Left renal cortex interstitium (tissue), 4 donors: Measurements from ENCODE around the gene KANSL2. TPM values are rescaled to one million over a fixed set of nuclear protein-coding genes. Genes with fewer than 3 reads are reported as not detected.
A peak's percentile ranks its signal among the peaks of the same experiment; 100 is the strongest.
"Not testable (repeated sequence)": the region's sequence is repeated elsewhere in the genome, so short reads cannot be mapped to it uniquely, and the experiment has no call there.

ENCODE experiments used
- DNase-seq, 4 donors: peaks; one replicate each; pipeline ENCODE4 v3.0.0-alpha.2; 2013; ENCODE audit warnings: low read depth in 4 of 4, low spot score in 2 of 4, missing footprints in 1 of 4
- polyA plus RNA-seq, 4 donors: library from polyadenylated mRNA; unstranded; fragments of 120-200 nt; gene quantifications; one replicate each; pipeline ENCODE4 v1.2.1, GENCODE V29; 2013; ENCODE audit not compliant: insufficient read length in 4 of 4

KANSL2 gene, protein sequence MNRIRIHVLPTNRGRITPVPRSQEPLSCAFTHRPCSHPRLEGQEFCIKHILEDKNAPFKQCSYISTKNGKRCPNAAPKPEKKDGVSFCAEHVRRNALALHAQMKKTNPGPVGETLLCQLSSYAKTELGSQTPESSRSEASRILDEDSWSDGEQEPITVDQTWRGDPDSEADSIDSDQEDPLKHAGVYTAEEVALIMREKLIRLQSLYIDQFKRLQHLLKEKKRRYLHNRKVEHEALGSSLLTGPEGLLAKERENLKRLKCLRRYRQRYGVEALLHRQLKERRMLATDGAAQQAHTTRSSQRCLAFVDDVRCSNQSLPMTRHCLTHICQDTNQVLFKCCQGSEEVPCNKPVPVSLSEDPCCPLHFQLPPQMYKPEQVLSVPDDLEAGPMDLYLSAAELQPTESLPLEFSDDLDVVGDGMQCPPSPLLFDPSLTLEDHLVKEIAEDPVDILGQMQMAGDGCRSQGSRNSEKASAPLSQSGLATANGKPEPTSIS
- polyA plus RNA-seq: 10 to 100 TPM; 49.8 to 59.2 (median 53.7) TPM

DNA sequence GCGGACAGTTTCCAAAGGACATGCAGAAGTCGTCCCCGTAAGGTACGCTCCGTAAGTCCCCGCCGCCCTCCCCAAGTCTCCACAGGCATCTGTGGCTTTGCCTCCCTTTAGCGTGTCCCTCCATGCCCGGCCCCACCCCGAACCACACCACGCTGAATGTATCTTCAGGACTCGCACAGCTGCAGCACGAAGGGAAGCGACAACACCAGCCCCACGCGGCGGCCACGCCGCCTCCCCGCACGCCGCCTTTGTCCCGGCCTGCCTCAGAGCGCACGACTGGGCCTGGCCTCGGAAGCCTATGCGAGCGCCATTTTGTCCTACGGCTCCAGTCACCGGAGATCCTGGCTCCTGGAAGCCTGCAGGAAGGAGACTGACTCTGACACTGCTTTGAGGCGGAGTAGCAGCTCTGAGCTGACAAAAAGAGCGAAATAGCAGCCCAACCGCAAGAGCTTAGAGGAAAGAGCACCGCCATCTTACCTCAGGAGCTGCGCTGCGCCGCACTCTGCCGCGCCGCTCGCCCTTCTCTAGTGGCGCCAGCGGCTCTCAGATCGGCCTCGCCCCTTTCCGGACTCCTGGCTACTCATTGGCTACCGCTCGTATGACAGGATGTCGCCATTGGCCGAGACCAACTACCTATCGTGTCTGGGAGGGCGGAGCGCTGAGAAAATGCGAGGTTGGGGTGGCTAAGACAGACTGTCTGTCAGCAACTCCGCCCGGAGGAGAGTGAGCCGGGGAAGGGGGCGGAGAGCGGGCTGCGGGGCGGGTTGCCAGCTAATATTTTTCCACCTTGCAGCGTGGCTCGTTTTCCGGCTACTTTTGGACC lies at the start of gene KANSL2:
TSS of gene KANSL2 (minus strand) at position 529 of the 823 bp plus-strand sequence. CDS start 606 bp downstream, outside the sequence.
- peak; percentile 91 to 98 (median 92) for DNase-seq

DNA sequence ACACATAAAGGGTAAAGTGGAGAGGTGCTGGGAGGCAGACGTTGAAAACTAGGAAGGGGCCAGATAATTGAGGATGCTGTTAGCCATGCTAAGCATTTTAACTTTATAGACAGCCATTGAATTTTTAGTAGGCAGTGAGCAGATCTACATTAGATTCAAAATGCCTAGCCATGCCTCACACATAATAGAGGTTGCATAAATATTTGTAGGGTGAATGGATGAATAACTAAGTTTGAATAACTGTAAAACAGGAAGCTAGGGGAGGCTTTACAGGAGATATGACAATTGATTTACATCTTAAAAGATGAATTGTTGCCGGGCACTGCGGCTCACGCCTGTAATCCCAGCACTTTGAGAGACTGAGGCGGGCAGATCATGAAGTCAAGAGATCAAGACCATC lies 46.8 kb upstream of the KANSL2 start:
- DNase-seq: no peak

DNA sequence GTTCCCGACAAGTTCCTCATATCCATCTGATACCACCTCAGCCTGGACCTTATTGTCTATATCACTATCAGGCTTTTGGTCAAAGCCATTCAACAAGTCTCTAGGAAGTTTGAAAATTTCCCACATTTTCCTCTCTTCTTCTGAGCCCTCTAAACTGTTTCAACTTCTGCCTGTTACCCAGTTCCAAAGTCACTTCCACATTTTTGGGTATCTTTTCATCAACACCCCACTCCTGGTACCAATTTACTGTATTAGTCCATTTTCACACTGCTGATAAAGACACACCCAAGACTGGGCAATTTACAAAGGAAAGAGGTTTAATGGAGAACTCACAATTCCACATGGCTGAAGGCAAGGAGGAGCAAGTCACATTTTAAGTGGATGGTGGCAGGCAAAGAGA lies 38.7 kb upstream of the KANSL2 start:
- not testable (repeated sequence) for DNase-seq

DNA sequence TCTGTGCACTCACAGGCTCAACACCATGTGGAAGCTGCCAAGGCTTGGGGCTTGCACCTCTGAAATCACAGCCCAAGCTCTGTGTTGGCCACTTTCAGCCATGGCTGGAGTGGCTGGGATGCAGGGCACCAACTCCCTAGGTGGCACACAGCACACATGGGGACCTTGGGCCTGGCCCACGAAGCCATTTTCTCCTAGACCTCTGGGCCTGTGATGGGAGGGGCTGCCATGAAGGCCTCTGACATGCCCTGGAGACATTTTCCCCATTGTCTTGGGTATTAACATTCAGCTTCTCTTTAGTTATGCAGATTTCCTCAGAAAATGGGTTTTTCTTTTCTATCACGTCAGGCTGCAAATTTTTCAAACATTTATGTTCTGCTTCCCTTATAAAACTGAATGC lies 38.1 kb upstream of the KANSL2 start:
- not testable (repeated sequence) for DNase-seq

DNA sequence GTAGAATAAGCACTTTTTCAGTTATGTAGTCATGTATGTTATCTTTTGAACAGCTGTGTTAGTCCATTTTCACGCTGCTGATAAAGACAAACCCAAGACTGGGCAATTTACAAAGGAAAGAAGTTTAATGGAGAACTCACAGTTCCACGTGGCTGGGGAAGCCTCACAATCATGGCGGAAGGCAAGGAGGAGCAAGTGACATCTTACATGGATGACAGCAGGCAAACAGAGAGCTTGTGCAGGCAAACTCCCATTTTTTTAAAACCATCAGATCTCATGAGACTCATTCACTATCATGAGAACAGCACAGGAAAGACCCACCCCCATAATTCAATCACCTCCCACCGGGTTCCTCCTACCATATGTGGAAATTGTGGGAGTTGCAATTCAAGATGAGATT lies 37.0 kb upstream of the KANSL2 start:
- not testable (repeated sequence) for DNase-seq

DNA sequence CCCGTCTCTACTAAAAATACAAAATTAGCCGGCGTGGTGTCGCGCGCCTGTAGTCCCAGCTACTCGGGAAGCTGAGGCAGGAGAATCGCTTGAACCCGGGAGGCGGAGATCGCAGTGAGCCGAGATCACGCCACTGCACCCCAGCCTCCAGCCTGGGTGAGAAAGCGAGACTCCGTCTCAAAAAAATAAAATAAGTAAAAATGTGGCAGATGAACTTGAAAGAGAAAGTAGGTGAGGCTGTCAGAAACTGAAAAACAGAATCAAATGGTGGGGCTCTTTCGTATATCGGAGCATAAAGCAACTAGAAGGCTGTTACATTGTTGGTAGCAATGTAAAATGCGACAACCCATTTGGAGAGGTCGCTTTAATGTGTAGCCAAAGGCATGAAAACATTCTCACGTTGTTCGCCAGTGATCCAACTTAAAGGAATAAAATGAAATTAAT lies 35.2 kb upstream of the KANSL2 start:
- peak in 1 of 4 donors; percentile 23 for DNase-seq

DNA sequence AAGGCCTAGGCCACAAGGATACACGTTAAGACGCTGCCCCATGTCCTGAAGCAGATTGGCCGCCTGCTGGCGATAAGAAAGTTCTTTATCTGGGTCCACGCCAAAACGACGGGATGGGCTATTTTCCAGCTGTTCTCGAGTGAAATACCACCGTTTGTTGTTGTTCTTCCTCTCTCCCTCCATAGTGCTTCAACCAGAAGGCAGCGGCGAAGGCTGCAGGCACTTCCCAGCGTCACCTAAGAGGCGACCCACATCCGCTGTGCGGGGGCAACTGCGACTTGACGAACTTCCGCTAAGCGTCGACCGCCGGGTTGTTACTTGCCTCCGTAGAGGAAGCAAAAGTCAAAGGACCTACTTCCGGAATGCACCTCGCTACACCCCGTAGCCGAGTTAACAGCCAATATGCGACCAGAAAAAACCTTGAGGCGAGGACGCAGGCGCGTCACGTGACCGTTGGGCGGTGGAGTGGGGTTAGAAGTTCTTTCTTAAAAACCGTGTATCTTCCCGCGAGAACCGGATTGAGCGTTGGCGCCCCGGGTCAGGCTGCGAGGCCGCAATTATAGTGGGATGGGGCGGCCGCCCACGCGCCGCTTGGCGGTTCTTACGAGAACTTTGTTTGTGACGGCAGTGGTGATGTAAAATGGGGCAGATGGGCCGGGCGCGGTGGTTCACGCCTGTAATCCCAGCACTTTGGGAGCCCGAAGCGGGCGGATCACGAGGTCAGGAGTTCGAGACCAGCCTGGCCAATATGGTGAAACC lies 34.6 kb upstream of the KANSL2 start, which contains the start of gene CCNT1:
TSS of gene CCNT1 (minus strand) at position 215 of the 759 bp plus-strand sequence. CDS start at position 183, 32 bp downstream.
- peak; percentile 96 to 99 (median 99) for DNase-seq

DNA sequence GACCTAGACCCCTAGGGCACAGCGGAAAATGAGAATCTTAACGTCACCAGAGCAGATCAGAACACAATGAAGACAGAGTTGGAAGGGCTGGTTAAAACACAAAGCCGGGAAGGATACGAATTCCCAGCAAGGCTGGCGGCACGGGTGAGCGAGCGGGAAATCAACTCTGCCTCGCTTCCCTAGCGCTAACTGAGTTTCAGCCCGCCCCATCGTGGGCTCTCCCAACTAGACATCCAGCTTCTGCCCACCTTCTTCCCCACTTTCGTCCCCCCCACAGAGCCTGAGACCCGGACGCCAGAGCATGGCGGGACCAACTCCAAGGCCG lies 34.1 kb upstream of the KANSL2 start:
- no peak for DNase-seq

DNA sequence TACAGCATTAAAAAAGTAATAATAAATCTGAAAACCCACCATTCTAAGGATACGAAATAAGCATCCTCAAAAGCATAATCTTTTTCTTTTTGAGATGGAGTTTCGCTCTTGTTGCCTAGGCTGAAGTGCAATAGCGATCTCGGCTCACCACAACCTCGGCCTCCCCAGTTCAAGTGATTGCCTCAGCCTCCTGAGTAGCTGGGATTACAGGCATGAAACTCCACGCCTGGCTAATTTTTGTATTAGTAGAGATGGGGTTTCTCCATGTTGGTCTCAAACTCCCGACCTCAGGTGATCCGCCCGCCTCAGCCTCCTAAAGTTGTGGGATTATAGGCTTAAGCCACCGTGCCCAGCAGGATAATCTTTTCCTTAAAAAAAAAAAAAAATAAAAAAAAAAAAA lies 30.2 kb upstream of the KANSL2 start:
- no peak for DNase-seq

DNA sequence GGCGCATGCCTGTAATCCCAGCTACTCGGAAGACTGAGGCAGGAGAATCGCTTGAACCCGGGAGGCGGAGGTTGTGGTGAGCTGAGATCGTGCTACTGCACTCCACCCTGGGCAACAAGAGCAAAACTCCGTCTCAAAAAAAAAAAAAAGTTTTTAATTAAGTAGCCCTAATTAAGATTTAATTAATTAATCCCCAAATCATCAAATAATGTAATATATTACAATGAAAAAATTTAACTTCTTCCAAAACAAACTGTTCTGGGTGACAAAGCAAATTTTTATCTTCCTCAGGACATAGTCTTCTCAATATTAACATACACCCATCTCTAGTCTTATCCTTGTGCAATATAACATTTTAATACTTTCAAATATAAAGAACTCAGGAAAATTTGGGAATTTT lies 16.8 kb upstream of the KANSL2 start:
- DNase-seq: not testable (repeated sequence)

DNA sequence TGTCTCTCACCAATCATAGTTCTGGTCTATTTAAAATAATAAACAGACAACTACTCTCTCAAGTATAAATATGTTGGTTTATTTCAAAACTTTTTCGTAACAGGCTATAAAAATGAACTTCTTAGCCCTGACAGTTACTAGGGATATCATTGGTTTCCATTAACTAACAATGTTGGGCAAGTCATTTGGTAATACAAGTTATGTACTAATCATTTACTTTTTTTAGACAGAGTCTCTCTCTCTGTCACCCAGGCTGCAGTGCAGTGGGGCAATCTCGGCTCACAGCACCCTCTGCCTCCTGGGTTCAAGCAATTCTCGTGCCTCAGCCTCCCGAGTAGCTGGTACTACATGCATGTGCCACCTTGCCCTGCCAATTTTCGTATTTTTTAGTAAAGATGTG lies 14.6 kb upstream of the KANSL2 start:
- no peak for DNase-seq

DNA sequence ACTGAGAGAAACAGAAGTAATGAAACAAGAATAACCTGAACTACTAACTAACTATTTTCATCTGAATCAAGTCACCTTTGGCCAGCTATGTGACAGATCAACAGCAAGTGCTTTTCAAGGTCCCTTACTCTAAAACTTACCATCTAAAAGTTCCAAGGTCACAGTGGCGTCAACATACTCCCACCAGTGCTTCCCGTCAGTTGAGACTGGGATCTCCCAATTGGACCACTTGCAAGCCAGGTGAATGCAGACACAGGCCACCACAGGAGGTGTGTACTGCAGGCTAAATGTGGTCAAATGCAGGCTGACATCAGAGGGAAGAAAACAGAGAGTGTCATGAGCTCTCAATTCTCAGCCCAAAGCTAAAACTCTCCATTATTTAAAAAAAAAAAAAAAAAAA lies 13.8 kb upstream of the KANSL2 start:
- no peak for DNase-seq

DNA sequence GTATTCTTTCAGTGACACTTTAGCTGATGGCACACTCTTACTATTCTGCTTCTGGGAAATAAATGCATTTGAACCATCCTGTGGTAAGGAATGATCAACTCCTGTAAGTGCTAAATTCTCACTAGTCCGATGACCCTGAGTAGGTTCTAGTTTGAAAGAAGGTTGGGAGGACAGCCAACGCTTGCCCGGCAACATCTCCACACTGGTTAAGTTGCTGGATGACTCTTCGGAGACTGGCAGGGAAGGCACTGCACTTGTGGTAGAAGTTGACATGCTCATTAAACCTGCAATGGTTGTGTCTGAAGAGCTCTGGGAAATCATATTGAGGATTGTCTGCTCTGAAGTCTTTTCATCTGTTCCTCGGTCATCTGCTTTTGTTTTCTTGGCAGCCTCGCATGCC lies 12.0 kb upstream of the KANSL2 start:
- no peak for DNase-seq

DNA sequence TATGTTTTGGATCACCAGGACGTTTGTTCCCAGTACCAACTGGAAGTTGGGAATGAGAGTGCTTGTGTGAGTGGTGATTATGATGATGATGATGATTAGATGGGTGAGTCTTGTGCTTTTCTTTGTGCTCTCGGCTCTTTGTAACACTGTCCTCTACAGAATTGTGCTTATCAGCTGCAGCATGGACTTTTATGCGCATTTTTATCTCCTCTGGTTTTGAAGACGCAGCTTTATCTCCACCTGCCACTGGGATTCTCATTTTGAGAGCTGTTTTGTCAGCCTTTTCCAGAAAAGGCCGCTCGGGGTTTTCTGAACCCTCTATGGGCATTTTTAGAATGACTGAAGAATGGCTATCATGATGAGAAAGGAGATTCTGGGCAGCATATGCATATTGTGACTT lies 11.5 kb upstream of the KANSL2 start:
- DNase-seq: no peak

DNA sequence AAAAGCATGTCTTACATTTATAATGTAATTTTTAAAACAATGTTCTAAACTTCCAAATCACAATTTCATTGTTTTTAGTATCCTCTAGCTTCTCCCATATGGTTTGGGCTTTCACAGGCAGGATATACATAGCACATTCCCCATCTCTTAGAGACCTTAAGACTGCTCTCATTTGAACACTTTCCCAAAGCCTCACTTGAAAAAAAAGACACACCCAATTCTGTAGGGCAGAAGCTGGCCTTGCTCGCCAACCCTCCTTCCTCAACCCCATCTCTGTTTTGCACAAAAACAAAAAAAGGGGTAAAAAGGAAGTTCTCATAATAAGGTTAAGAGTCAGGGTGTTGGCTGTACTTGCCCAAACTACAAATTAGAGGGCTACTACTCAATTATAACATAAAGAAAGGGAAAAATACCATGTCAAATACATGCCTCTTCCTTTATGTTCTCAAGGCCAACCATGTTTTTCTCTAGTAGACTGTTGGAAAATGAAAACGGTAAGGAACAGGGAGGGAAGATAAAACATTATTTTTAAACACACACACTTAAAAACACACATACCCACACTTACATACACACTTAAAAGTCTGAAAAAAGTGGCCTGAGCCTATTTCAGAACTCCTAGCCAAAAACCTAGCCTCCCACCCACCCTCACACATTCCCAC lies 9.9 kb upstream of the KANSL2 start:
- DNase-seq: no peak

DNA sequence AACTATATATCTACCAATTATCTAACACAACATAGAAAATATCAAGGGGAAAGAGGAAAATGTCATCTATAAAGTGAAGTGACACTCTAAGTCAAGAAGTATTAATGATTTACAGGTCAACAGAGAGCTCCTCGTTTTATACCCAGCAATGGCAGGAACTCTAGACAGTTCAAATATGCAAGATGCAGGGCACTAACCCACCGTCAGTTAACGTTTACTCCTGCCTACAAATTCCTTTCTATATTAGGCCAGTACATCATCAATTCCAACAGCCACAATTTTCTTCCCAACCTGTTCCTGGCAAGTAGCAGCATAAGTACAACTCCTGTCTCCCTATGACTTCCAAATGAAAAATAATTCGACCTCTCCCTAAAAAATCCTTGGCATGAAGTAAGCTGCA lies 9.0 kb upstream of the KANSL2 start:
- DNase-seq: no peak

DNA sequence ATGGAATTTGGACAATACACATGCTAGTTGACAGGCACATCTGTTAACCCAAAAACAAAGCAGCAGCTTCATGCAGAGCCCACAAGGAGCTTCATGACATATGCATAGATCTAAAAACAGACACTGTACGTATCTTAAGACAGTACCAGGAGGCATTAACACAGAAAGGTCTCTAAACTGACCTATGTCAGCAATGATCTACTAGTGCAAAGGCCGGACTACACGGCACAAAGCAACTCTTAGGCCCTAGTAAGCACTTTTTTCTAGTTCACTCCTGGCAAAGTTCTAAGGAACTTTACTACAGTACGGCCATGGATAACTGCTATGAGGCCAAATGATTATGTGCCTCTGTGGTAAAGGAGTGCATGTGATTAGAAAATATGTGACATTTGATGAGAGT lies 8.4 kb upstream of the KANSL2 start:
- no peak for DNase-seq

DNA sequence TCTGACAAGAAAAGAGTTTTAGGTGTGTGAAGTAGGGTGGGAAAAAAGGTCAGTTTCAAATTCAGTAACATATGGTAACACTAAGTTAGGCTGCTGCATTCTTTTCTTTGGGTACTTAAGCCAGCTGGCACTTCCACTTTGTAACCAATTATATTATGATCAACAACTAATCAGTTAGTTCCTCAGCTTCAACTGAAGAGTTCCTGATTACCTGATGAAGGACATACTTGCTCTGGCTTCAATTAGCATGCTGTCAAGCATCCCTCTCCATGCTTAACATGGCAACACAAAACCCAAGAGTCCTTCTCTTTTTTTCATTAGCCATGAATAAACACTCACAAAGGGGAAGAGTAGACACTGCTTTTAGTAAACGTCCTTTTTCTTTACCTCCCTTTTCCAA lies 6.8 kb upstream of the KANSL2 start:
- DNase-seq: no peak

DNA sequence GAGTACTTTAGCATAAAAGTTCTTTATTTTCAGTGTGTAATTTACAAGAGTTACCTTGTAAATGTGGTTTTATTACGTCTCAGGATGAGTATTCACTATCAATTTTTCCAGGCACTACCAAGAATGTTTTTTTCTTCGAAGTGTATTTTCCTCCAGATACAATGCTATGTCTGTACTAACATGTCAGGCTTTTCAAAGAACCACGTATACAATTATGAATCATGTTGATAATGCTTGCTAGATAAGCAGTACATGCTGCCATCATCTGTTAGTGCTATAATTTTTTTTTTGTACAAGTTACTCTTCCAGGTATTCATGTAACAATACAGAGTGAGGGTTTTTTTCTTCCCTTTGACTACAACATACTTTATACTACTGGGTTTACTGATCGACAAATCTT lies 5.6 kb upstream of the KANSL2 start:
- DNase-seq: no peak

DNA sequence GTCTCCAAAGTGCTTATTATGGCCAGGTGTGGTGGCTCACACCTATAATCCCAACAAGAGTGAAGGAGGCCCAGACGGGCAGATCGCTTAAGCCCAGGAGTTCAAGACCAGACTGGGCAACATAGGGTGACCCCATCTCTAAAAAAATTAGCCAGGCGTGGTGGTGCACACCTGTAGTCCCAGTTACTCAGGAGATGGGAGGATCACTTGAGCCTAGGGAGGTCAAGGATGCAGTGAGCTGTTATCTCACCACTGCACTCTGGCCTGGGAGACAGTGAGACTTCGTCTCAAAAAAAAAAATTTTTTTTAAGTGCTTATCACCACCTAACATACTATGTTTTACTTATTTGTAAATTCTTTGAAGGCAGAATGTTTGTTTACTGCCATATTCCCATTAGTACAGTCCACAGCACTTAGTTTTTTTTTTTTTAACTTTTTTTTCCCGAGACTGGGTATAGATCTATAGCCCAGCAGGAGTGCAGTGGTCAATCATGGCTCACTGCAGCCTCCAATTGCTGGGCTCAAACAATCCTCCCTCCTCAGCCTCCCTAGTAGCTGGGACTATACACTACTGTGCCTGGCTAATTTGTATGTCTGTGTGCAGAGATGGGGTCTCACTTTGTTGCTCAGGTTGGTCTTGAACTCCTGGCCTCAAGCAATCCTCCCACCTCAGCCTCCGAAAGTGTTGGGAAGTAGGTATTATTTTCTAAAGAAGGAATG lies 4.7 kb upstream of the KANSL2 start:
- no peak for DNase-seq
